Measurements from ENCODE around the gene CDC42EP5.
"Not testable (repeated sequence)": the region's sequence is repeated elsewhere in the genome, so short reads cannot be mapped to it uniquely, and the experiment has no call there.

The CDC42EP5 gene

DNA sequence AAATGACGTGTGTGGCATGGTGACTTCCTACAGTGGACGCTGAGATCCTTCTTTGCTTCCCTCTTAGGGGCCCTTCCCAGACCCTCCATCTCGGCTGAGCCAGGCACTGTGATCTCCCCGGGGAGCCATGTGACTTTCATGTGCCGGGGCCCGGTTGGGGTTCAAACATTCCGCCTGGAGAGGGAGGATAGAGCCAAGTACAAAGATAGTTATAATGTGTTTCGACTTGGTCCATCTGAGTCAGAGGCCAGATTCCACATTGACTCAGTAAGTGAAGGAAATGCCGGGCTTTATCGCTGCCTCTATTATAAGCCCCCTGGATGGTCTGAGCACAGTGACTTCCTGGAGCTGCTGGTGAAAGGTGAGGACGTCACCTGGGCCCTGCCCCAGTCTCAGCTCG is 34.7 kb upstream of the CDC42EP5 start:
- Histone ChIP-seq H3K36me3 (ENCODE audit: control insufficient read depth, low read length) (no peaks in the 10 kb centered on the region), H3K4me2 (ENCODE audit: low read length) (peak overlapping the region; percentile 59), H3K9me2 (replicated peaks; ENCODE audit: control insufficient read depth, low read length) (no peaks in the 10 kb centered on the region), H3K4me3 (ENCODE audit: low read length) (no peak overlapping the region), H3F3A (ENCODE audit: control insufficient read depth, insufficient read depth) (no peaks in the 10 kb centered on the region), H3K4me1 (ENCODE audit: control insufficient read depth, low read length) (peaks cover 29% of the 10 kb centered on the region), H3K79me2 (ENCODE audit: control insufficient read depth, low read length) (no peaks in the 10 kb centered on the region), H4K20me1 (ENCODE audit: control insufficient read depth, insufficient read depth, low read depth, low read length) (no peaks in the 10 kb centered on the region), H3K27ac (ENCODE audit: low read depth, low read length) (no peak overlapping the region), H3K9me3 (ENCODE audit: control insufficient read depth, insufficient read depth, low read length) (no peaks in the 10 kb centered on the region), H3K27me3 (ENCODE audit: control insufficient read depth, low read length) (peaks cover 9% of the 10 kb centered on the region)
- TF ChIP-seq EZH2phosphoT487 (IDR thresholded peaks at IDR 0.05; ENCODE audit: borderline replicate concordance, low read length) = no peak
- TF ChIP-seq, protein P1, sequence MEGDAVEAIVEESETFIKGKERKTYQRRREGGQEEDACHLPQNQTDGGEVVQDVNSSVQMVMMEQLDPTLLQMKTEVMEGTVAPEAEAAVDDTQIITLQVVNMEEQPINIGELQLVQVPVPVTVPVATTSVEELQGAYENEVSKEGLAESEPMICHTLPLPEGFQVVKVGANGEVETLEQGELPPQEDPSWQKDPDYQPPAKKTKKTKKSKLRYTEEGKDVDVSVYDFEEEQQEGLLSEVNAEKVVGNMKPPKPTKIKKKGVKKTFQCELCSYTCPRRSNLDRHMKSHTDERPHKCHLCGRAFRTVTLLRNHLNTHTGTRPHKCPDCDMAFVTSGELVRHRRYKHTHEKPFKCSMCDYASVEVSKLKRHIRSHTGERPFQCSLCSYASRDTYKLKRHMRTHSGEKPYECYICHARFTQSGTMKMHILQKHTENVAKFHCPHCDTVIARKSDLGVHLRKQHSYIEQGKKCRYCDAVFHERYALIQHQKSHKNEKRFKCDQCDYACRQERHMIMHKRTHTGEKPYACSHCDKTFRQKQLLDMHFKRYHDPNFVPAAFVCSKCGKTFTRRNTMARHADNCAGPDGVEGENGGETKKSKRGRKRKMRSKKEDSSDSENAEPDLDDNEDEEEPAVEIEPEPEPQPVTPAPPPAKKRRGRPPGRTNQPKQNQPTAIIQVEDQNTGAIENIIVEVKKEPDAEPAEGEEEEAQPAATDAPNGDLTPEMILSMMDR (IDR thresholded peaks at IDR 0.05; ENCODE audit: low read depth, low read length, poor library complexity, severe bottlenecking) = no peak

DNA sequence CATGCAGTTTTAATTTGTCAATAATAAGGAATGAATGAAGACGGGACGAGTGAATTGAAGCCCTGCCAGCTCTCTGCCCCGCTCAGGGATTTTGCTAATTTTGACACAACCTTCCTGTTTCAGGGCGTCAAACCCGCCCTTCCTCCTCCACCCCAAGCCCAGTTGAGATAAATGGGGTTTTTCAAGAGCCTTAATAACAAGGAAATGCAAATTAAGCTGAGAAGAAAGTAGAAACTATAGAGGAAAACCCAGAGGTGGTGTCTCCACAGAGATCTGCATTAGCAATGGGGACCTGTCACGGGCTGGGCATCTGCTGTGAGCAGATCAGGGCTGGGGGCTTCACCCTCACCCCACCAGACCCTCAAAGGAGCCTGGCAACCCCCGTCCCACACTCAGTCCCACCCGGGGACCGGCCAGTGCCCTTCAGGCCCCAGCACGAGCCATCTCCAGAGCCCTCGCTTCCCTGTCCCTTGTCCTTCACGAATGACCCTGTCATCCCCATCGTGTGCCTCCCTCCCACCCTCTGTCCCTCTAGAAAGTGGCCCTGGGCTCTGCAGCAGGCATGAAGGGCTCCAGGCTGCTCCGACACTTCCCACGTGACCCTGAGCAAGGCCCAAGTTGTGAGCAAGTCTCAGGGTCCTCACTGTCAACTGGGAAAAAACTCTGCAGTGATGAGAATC is 34.1 kb upstream of the CDC42EP5 start:
- H3K27me3 ChIP-seq (ENCODE audit: control insufficient read depth, low read length); H3K36me3 ChIP-seq (ENCODE audit: control insufficient read depth, low read length); H4K20me1 ChIP-seq (ENCODE audit: control insufficient read depth, insufficient read depth, low read depth, low read length); H3K79me2 ChIP-seq (ENCODE audit: control insufficient read depth, low read length); H3K9me3 ChIP-seq (ENCODE audit: control insufficient read depth, insufficient read depth, low read length); H3K27ac ChIP-seq (ENCODE audit: low read depth, low read length); H3F3A ChIP-seq (ENCODE audit: control insufficient read depth, insufficient read depth); H3K9me2 ChIP-seq (replicated peaks; ENCODE audit: control insufficient read depth, low read length): not testable (repeated sequence)
- Histone ChIP-seq H3K4me2 (ENCODE audit: low read length) (peak overlapping the region; percentile 59), H3K4me1 (ENCODE audit: control insufficient read depth, low read length) (peaks cover 35% of the 10 kb centered on the region), H3K4me3 (ENCODE audit: low read length) (peak overlapping the region; percentile 52; the same call in 1 of the 2 replicates)

DNA sequence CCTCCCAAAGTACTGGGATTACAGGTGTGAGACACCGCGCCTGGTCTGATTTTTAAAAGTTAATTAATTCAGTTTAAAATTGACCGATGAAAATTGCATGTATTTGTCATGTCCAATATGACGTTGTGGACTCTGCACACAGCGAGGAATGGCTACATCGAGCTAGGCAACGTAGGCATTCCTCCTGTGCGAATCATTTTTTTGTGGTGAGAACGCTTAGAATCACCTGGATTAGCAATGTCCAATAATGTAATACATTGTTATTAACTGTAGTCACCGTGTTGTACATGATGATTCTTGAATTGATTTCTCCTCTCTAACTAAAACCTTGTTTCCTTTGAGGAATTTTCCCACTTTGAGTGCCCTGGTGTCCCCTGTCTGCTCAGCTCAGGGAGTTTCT is 33.0 kb upstream of the CDC42EP5 start:
- H4K20me1 ChIP-seq (ENCODE audit: control insufficient read depth, insufficient read depth, low read depth, low read length) = no peaks in the 10 kb centered on the region
- H3K4me3 ChIP-seq (ENCODE audit: low read length) = no peak overlapping the region
- H3K9me2 ChIP-seq (replicated peaks; ENCODE audit: control insufficient read depth, low read length) = no peaks in the 10 kb centered on the region
- TF ChIP-seq EZH2phosphoT487 (IDR thresholded peaks at IDR 0.05; ENCODE audit: borderline replicate concordance, low read length) = no peak
- TF ChIP-seq, protein P1 (IDR thresholded peaks at IDR 0.05; ENCODE audit: low read depth, low read length, poor library complexity, severe bottlenecking) = no peak
- no peaks in the 10 kb centered on the region for H3K79me2 ChIP-seq (ENCODE audit: control insufficient read depth, low read length)
- no peaks in the 10 kb centered on the region for H3F3A ChIP-seq (ENCODE audit: control insufficient read depth, insufficient read depth)
- no peaks in the 10 kb centered on the region for H3K9me3 ChIP-seq (ENCODE audit: control insufficient read depth, insufficient read depth, low read length)
- H3K27me3 ChIP-seq (ENCODE audit: control insufficient read depth, low read length) = peaks cover 9% of the 10 kb centered on the region
- peaks cover 36% of the 10 kb centered on the region for H3K4me1 ChIP-seq (ENCODE audit: control insufficient read depth, low read length)
- peak overlapping the region; percentile 37 for H3K4me2 ChIP-seq (ENCODE audit: low read length)
- no peaks in the 10 kb centered on the region for H3K36me3 ChIP-seq (ENCODE audit: control insufficient read depth, low read length)
- H3K27ac ChIP-seq (ENCODE audit: low read depth, low read length) = no peak overlapping the region

DNA sequence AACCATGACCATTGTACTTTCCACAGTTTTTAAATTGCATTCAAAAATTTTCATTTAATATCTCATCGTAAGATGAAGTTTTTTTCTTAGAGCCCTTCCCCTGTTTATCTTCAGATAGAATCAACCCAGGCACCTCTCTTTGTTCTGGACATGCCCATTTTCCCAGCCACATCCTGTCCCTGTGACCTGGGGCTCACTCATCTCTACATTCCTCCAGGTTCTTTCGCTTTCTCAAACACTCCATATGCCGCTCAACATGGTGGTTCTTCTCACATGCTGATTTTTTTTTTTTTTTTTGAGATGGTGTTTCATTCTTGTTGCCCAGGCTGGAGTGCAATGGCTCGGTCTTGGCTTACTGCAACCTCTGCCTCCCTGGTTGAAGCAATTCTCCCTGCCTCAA is 32.4 kb upstream of the CDC42EP5 start:
- not testable (repeated sequence) for H3K4me3 ChIP-seq (ENCODE audit: low read length); H3K27me3 ChIP-seq (ENCODE audit: control insufficient read depth, low read length); H3K27ac ChIP-seq (ENCODE audit: low read depth, low read length); H3K9me3 ChIP-seq (ENCODE audit: control insufficient read depth, insufficient read depth, low read length); H4K20me1 ChIP-seq (ENCODE audit: control insufficient read depth, insufficient read depth, low read depth, low read length); H3K79me2 ChIP-seq (ENCODE audit: control insufficient read depth, low read length); H3K36me3 ChIP-seq (ENCODE audit: control insufficient read depth, low read length); H3K4me2 ChIP-seq (ENCODE audit: low read length); H3K9me2 ChIP-seq (replicated peaks; ENCODE audit: control insufficient read depth, low read length); H3F3A ChIP-seq (ENCODE audit: control insufficient read depth, insufficient read depth)
- peaks cover 36% of the 10 kb centered on the region for H3K4me1 ChIP-seq (ENCODE audit: control insufficient read depth, low read length)
